Heart left ventricle (tissue), 16 donors: ENCODE results near the gene LEPR. TPM values are rescaled to one million over a fixed set of nuclear protein-coding genes. Genes with fewer than 3 reads are reported as not detected.
A peak's percentile ranks its signal among the peaks of the same experiment; 100 is the strongest.
"Not testable (repeated sequence)": the region's sequence is repeated elsewhere in the genome, so short reads cannot be mapped to it uniquely, and the experiment has no call there.

ENCODE experiments used
- ATAC-seq, 4 donors: fragments of 200-7000 bp; cut with Tn5 transposase; one replicate each; pipeline ENCODE4 v1.9.1; 2020 to 2022; ENCODE audit warnings: moderate library complexity in 4 of 4, mild to moderate bottlenecking in 3 of 4, moderate number of reproducible peaks in 1 of 4
- DNase-seq, 5 donors: peaks; one replicate each; pipeline ENCODE4 v3.0.0-alpha.2; 2020
- H3K27ac ChIP-seq, 12 donors: fragments of 200-600 bp; sonication (generic) in 4 of 12; one replicate each; pipeline versions ENCODE4 v1.5.0 to v1.8.0; 2016 to 2022; ENCODE audit warnings: mild to moderate bottlenecking in 2 of 12
- H3K27me3 ChIP-seq, 9 donors: fragments of 200-600 bp; sonication (generic) in 2 of 9; one replicate each; pipeline versions ENCODE4 v1.5.1 to v1.8.0; 2016 to 2022; ENCODE audit warnings: mild to moderate bottlenecking in 3 of 9
- H3K36me3 ChIP-seq, 9 donors: fragments of 200-600 bp; sonication (generic) in 2 of 9; one replicate each; pipeline versions ENCODE4 v1.5.0 to v1.8.0; 2018 to 2022; ENCODE audit warnings: mild to moderate bottlenecking in 2 of 9
- H3K4me1 ChIP-seq, 12 donors: fragments of 200-600 bp; sonication (generic) in 4 of 12; one replicate each; pipeline versions ENCODE4 v1.5.0 to v1.8.0; 2016 to 2022; ENCODE audit warnings: mild to moderate bottlenecking in 3 of 12
- H3K4me3 ChIP-seq, 12 donors: fragments of 200-600 bp; sonication (generic) in 4 of 12; one replicate each; pipeline versions ENCODE4 v1.5.0 to v1.8.0; 2017 to 2022; ENCODE audit warnings: mild to moderate bottlenecking in 9 of 12, moderate library complexity in 4 of 12
- H3K9me3 ChIP-seq, 12 donors: fragments of 200-600 bp; sonication (generic) in 4 of 12; one replicate each; pipeline versions ENCODE4 v1.5.0 to v1.8.0; 2016 to 2022; ENCODE audit warnings: mild to moderate bottlenecking in 1 of 12
- POLR2A ChIP-seq, 2 donors: fragments of 450-650 bp; IDR thresholded peaks; one replicate each; pipeline ENCODE4 v1.6.1; 2017; ENCODE audit warnings: antibody characterized with exemption in 2 of 2, mild to moderate bottlenecking in 2 of 2, moderate library complexity in 2 of 2
- WGBS, 4 donors: extraction: QIAGEN DNeasy Blood & Tissue Kit in 2 of 4; methylation state at CpG; one replicate each; pipeline versions ENCODE4 v1.1.5 to v1.1.7; 2013 to 2018; 5-methylcytosine and 5-hydroxymethylcytosine counted together
- intact Hi-C, 10 donors: fragments of 100-400 bp; cut with DNase I; formaldehyde crosslinking; loops; one replicate each; pipeline versions ENCODE4 v1.11.1 to v1.14.2; 2022
- polyA plus RNA-seq, 2 donors: library from polyadenylated mRNA; stranded (reverse); fragments of 200-250 nt; gene quantifications; one replicate each; pipeline ENCODE4 v1.2.3, GENCODE V29; 2013
- total RNA-seq, 9 donors: library from RNA; depleted of rRNA in 2 of 9; stranded (reverse); fragments of >200 nt in 2 of 9; fragmentation: NEBNext Ultra II Directional in 3 of 9; extraction: Animal tissue kit (Norgen Biotek cat#: 25700) in 3 of 9; gene quantifications; one replicate each; pipeline versions ENCODE4 v1.1.0 to v1.2.4, GENCODE V29; 2016 to 2023
- TF ChIP-seq, protein P1 (sequence below), 12 donors: fragments of 200-600 bp; sonication (generic) in 4 of 12; IDR thresholded peaks; one replicate each; pipeline versions ENCODE4 v1.5.0 to v1.8.0; 2018 to 2022; ENCODE audit warnings: antibody characterized with exemption in 12 of 12, mild to moderate bottlenecking in 5 of 12
- donor health status: ischemic (EF 13 %, LVEDD 7.1; RV severe dilation, severe dysfunction).
- donor health status: healthy with polysubstance abuse.
- donor health status: DM: no; HTN: yes; CAD: no.
- donor health status: DM: no; HTN: no; CAD: no.
- donor health status: ischemic (EF 25% LVEDD 6.9; RV normal size, moderate dysfunction).
- donor health status: ischemic (EF 25% LVEDD 5.7; RV mildly dilated, moderate dysfunction).
- donor health status: healthy.
- donor health status: DM: yes; HTN: yes; CAD: no.
- donor health status: ischemic (EF 35%, LVEDD 5.7; RV mildly dilated, moderate dysfunction).
- donor health status: nonischemic (EF 11% LVEDD 7.7; RV severe dilation, severe dysfunction).
- donor health status: DM: yes; HTN: yes; CAD: no.
- donor health status: PGD.
- donor health status: ischemic (EF 29% LVEDD 5.4; RV normal size, mild dysfunction).
- donor health status: nonischemic (EF 23%, LVEDD 6.1; RV moderate dilation, normal function).

The LEPR gene
- total and polyA plus RNA-seq, 11 donors, result 1.5 to 11.6 (median 5.0) TPM

GRCh38 chr1:65443647-65444046, 23.2 kb downstream of the LEPR start:
- no peaks in the 10 kb centered on the region for H3K36me3 ChIP-seq
- H3K27ac ChIP-seq, result no peak overlapping the region
- no peaks in the 10 kb centered on the region for H3K9me3 ChIP-seq
- no peak overlapping the region for H3K4me3 ChIP-seq
- no peak for TF ChIP-seq POLR2A (IDR thresholded peaks at IDR 0.05)
- TF ChIP-seq, protein P1, sequence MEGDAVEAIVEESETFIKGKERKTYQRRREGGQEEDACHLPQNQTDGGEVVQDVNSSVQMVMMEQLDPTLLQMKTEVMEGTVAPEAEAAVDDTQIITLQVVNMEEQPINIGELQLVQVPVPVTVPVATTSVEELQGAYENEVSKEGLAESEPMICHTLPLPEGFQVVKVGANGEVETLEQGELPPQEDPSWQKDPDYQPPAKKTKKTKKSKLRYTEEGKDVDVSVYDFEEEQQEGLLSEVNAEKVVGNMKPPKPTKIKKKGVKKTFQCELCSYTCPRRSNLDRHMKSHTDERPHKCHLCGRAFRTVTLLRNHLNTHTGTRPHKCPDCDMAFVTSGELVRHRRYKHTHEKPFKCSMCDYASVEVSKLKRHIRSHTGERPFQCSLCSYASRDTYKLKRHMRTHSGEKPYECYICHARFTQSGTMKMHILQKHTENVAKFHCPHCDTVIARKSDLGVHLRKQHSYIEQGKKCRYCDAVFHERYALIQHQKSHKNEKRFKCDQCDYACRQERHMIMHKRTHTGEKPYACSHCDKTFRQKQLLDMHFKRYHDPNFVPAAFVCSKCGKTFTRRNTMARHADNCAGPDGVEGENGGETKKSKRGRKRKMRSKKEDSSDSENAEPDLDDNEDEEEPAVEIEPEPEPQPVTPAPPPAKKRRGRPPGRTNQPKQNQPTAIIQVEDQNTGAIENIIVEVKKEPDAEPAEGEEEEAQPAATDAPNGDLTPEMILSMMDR (IDR thresholded peaks at IDR 0.05), result no peak
- H3K4me1 ChIP-seq, result no peaks in the 10 kb centered on the region
- intact Hi-C loops, result no loop called here
- 94 to 96% (median 96%) methylated on average over 2 of the region's 2 CpGs for WGBS, 4 donors
- no peaks in the 10 kb centered on the region for H3K27me3 ChIP-seq
- no peak for DNase-seq
- no peak for ATAC-seq

DNA sequence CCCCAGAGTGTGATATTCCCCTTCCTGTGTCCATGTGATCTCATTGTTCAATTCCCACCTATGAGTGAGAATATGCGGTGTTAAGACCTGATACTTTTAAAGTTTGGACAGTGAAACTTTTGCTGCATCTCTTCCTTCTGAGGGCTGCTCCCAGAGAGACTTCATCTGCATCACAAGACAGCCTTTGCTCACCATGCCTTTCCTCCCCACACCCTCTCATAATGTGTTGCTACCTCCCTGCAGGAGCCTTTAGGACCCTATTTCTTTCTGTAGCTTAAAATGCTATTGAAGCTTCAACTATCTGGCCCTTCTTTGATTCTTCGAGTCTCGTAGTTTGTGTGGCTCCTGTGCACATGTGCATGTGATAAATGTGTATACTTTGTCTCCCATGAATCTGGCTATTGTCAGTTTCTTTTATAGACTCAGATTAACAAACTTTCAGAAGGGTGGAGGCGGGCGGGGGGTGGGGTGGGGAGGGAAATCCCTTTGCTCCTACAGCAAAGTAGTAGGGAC, 23.7 kb downstream of the LEPR start:
- Histone ChIP-seq H3K4me1 (no peaks in the 10 kb centered on the region), H3K36me3 (no peaks in the 10 kb centered on the region), H3K27me3 (no peaks in the 10 kb centered on the region), H3K9me3 (no peaks in the 10 kb centered on the region), H3K4me3 (no peak overlapping the region), H3K27ac (no peak overlapping the region)
- no peak for TF ChIP-seq POLR2A (IDR thresholded peaks at IDR 0.05)
- TF ChIP-seq, protein P1 (IDR thresholded peaks at IDR 0.05), result no peak
- DNase-seq, result no peak
- 79 to 95% (median 92%) methylated on average over 4 to 5 of the region's 5 CpGs for WGBS, 4 donors
- no peak for ATAC-seq
- intact Hi-C loops, result no loop called here

GRCh38 chr1:65445837-65446236, 25.4 kb downstream of the LEPR start:
- no peak for ATAC-seq
- TF ChIP-seq POLR2A (IDR thresholded peaks at IDR 0.05), result no peak
- TF ChIP-seq, protein P1 (IDR thresholded peaks at IDR 0.05), result no peak
- no peaks in the 10 kb centered on the region for H3K36me3 ChIP-seq
- 98 to 100% (median 98%) methylated on average over 1 of the region's 1 CpG for WGBS, 4 donors
- no peak overlapping the region for H3K27ac ChIP-seq
- no peaks in the 10 kb centered on the region for H3K4me1 ChIP-seq
- no peak for DNase-seq
- no peaks in the 10 kb centered on the region for H3K27me3 ChIP-seq
- intact Hi-C loops, result no loop called here
- no peak overlapping the region for H3K4me3 ChIP-seq
- no peaks in the 10 kb centered on the region for H3K9me3 ChIP-seq

GRCh38 chr1:65449214-65449823, 28.9 kb downstream of the LEPR start:
- Histone ChIP-seq H3K27ac (no peak overlapping the region), H3K36me3 (no peaks in the 10 kb centered on the region)
- ATAC-seq, result no peak

GRCh38 chr1:65455678-65456077, 35.2 kb downstream of the LEPR start:
- H3K4me1 ChIP-seq, H3K36me3 ChIP-seq, H3K27me3 ChIP-seq, H3K9me3 ChIP-seq, H3K27ac ChIP-seq, H3K4me3 ChIP-seq, ATAC-seq, intact Hi-C loops: not testable (repeated sequence)
- WGBS, 4 donors, result 78 to 85% (median 82%) methylated on average over 7 to 10 of the region's 10 CpGs
- peak in 1 of 5 donors; percentile 32 for DNase-seq

More at GRCh38 chr1:65449214-65449823, 28.9 kb downstream of the LEPR start:
- TF ChIP-seq POLR2A (IDR thresholded peaks at IDR 0.05), result no peak
- TF ChIP-seq, protein P1 (IDR thresholded peaks at IDR 0.05), result no peak
- H3K27me3 ChIP-seq, result no peaks in the 10 kb centered on the region
- no peak overlapping the region for H3K4me3 ChIP-seq
- no peak for DNase-seq
- no peaks in the 10 kb centered on the region for H3K4me1 ChIP-seq
- intact Hi-C loops, result no loop called here
- peaks cover 0 to 3% (median 0%) of the 10 kb centered on the region in 12 donors for H3K9me3 ChIP-seq
- WGBS, 4 donors, result 86 to 93% (median 89%) methylated on average over 4 of the region's 4 CpGs
